Activated naive CD4-positive, alpha-beta T cell treated with anti-CD3 and anti-CD28 coated beads, Interleukin-2, amount 10 ng/mL, durations not matched to agents 7 days and 5 days (primary cell): ENCODE data around the gene GGT1.
"Not testable (repeated sequence)": the region's sequence is repeated elsewhere in the genome, so short reads cannot be mapped to it uniquely, and the experiment has no call there.

Source experiments
- CTCF ChIA-PET: fragments of 350-600 bp; sonication (Branson Sonifier 250); formaldehyde crosslinking; loops from one replicate; lab custom pipeline; 2021; ENCODE audit warnings: antibody characterized with exemption; lab: Charles Lee
- DNase-seq: peaks from one replicate; pipeline ENCODE4 v3.0.0-alpha.2; 2020
- H3K27ac Mint-ChIP-seq: one replicate; pipeline ENCODE4 v1.8.0; 2021; ENCODE audit warnings: mild to moderate bottlenecking, moderate library complexity, mixed read lengths
- H3K27me3 Mint-ChIP-seq: one replicate; pipeline ENCODE4 v1.8.0; 2021; ENCODE audit warnings: mild to moderate bottlenecking, mixed read lengths
- H3K36me3 Mint-ChIP-seq: one replicate; pipeline ENCODE4 v1.8.0; 2021; ENCODE audit warnings: mixed read lengths
- H3K4me1 Mint-ChIP-seq: one replicate; pipeline ENCODE4 v1.8.0; 2021; ENCODE audit warnings: mixed read lengths
- H3K4me3 Mint-ChIP-seq: one replicate; pipeline ENCODE4 v1.8.0; 2021; ENCODE audit warnings: mild to moderate bottlenecking, moderate library complexity, mixed read lengths
- H3K9me3 Mint-ChIP-seq: one replicate; pipeline ENCODE4 v1.8.0; 2021; ENCODE audit warnings: mixed read lengths

GGT1 gene

GRCh38 chr22:24667904-24668303 is 64.9 kb downstream of the GGT1 start:
- H3K4me1 Mint-ChIP-seq, CTCF ChIA-PET, DNase-seq, H3K9me3 Mint-ChIP-seq, H3K36me3 Mint-ChIP-seq, H3K27ac Mint-ChIP-seq, H3K4me3 Mint-ChIP-seq: not testable (repeated sequence)
- H3K27me3 Mint-ChIP-seq: peaks cover 21% of the 10 kb centered on the region

- H3K4me1 Mint-ChIP-seq, H3K27ac Mint-ChIP-seq, H3K36me3 Mint-ChIP-seq, DNase-seq, H3K9me3 Mint-ChIP-seq, CTCF ChIA-PET, H3K4me3 Mint-ChIP-seq: not testable (repeated sequence)
- H3K27me3 Mint-ChIP-seq: peaks cover 11% of the 10 kb centered on the region
These were observed 69.5 kb downstream of the GGT1 start for GRCh38 chr22:24672532-24672931.
